Heart right ventricle (tissue), 16 donors: ENCODE results near the gene PPIL1. TPM values are rescaled to one million over a fixed set of nuclear protein-coding genes. Genes with fewer than 3 reads are reported as not detected.

Experiments used
- ATAC-seq, 8 donors: fragments of 200-7000 bp; cut with Tn5 transposase; one replicate each; pipeline ENCODE4 v1.9.1; 2020; ENCODE audit warnings: mild to moderate bottlenecking in 8 of 8, moderate library complexity in 8 of 8, moderate number of reproducible peaks in 1 of 8
- DNase-seq, 2 donors: peaks; one replicate each; pipeline ENCODE4 v3.0.0-alpha.2; 2020
- H3K27ac ChIP-seq, 10 donors: fragments of 200-600 bp; sonication (generic) in 2 of 10; one replicate each; pipeline versions ENCODE4 v1.5.0 to v1.8.0; 2020 to 2022; ENCODE audit warnings: mild to moderate bottlenecking in 3 of 10
- H3K27me3 ChIP-seq, 7 donors: fragments of 200-600 bp; one replicate each; pipeline ENCODE4 v1.8.0; 2021 to 2022; ENCODE audit warnings: mild to moderate bottlenecking in 2 of 7
- H3K36me3 ChIP-seq, 9 donors: fragments of 200-600 bp; sonication (generic) in 1 of 9; one replicate each; pipeline versions ENCODE4 v1.5.0 to v1.8.0; 2020 to 2022; ENCODE audit warnings: mild to moderate bottlenecking in 2 of 9
- H3K4me1 ChIP-seq, 9 donors: fragments of 200-600 bp; sonication (generic) in 1 of 9; one replicate each; pipeline versions ENCODE4 v1.5.0 to v1.8.0; 2020 to 2022; ENCODE audit warnings: mild to moderate bottlenecking in 4 of 9
- H3K4me3 ChIP-seq, 10 donors: fragments of 200-600 bp; sonication (generic) in 2 of 10; one replicate each; pipeline versions ENCODE4 v1.5.0 to v1.8.0; 2020 to 2022; ENCODE audit warnings: mild to moderate bottlenecking in 7 of 10, moderate library complexity in 2 of 10
- H3K9me3 ChIP-seq, 11 donors: fragments of 200-600 bp in 10 of 11; sonication (generic) in 2 of 11; one replicate each; pipeline versions ENCODE4 v1.5.0 to v1.8.0; 2013 to 2022; ENCODE audit warnings: mild to moderate bottlenecking in 2 of 11, control low read depth in 1 of 11, moderate library complexity in 1 of 11
- WGBS, 2 donors: extraction: QIAGEN DNeasy Blood & Tissue Kit; methylation state at CpG; one replicate each; pipeline ENCODE4 v1.1.7; 2013; ENCODE audit warnings: inconsistent platforms in 1 of 2; 5-methylcytosine and 5-hydroxymethylcytosine counted together
- intact Hi-C, 10 donors: fragments of 100-400 bp; cut with DNase I; formaldehyde crosslinking; loops; one replicate each; pipeline versions ENCODE4 v1.11.1 to v1.14.2; 2022
- polyA plus RNA-seq, 2 donors: library from polyadenylated mRNA; stranded (reverse); fragments of 200-250 nt; gene quantifications; one replicate each; pipeline ENCODE4 v1.2.3, GENCODE V29; 2013
- total RNA-seq, 10 donors: library from RNA; stranded (reverse); fragmentation: NEBNext Ultra II Directional in 3 of 10; extraction: Animal tissue kit (Norgen Biotek cat#: 25700) in 3 of 10; gene quantifications; one replicate each; pipeline versions ENCODE4 v1.2.1 to v1.2.4, GENCODE V29; 2021 to 2023
- TF ChIP-seq, protein P1 (sequence below), 9 donors: fragments of 200-600 bp; sonication (generic) in 2 of 9; IDR thresholded peaks; one replicate each; pipeline versions ENCODE4 v1.5.0 to v1.8.0; 2021 to 2022; ENCODE audit warnings: antibody characterized with exemption in 9 of 9, mild to moderate bottlenecking in 5 of 9, moderate library complexity in 1 of 9
- donor health status: Arrhythmogenic right ventricular cardiomyopathy.
- donor health status: ischemic (EF 13 %, LVEDD 7.1; RV severe dilation, severe dysfunction).
- donor health status: healthy with polysubstance abuse.
- donor health status: DM: no; HTN: yes; CAD: no.
- donor health status: DM: no; HTN: no; CAD: no.
- donor health status: ischemic (EF 25% LVEDD 6.9; RV normal size, moderate dysfunction).
- donor health status: ischemic (EF 25% LVEDD 5.7; RV mildly dilated, moderate dysfunction).
- donor health status: healthy.
- donor health status: DM: yes; HTN: yes; CAD: no.
- donor health status: Ischemic cardiomyopathy.
- donor health status: ischemic (EF 35%, LVEDD 5.7; RV mildly dilated, moderate dysfunction).
- donor health status: nonischemic (EF 11% LVEDD 7.7; RV severe dilation, severe dysfunction).
- donor health status: DM: yes; HTN: yes; CAD: no.
- donor health status: PGD.
- donor health status: ischemic (EF 29% LVEDD 5.4; RV normal size, mild dysfunction).
- donor health status: nonischemic (EF 23%, LVEDD 6.1; RV moderate dilation, normal function).

PPIL1 gene
- total and polyA plus RNA-seq, 12 donors: 21.1 to 106 (median 48.4) TPM

DNA sequence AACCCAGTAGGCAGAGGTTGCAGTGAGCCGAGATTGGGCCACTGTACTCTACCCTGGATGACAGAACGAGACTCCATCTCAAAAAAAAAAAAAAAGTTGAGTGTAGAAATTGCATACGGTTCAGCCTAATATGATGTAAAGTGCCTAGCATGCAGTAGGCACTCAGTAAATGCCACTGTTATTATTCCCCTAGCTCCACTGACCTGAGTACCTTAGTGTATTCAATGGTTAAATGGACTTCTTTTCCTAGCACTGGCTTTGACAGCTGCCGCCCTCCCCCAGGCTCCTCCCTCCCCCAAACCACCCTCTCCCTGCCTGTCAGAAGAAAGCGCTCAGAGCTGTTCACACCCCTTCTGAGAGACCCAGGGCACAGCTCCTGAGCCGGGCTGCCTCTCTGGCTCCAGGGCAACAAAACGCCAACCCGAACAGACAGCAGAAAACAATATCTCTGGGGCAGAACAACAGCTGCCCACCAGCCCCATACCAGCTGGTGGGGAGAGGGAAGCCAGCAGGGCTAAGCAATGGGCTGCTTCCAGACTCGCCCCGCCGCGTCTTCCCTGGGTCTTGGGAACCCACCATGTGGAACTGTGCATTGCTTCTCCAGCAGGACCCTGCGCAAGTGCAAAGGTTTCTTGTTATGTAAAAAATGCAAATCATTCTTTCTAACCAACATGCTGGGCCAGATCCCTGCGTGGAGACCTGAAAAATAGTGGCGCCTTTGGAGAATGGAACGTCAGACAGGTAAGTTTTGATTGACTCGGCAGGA is 39.8 kb downstream of the PPIL1 start:
- intact Hi-C loops: no loop called here

DNA sequence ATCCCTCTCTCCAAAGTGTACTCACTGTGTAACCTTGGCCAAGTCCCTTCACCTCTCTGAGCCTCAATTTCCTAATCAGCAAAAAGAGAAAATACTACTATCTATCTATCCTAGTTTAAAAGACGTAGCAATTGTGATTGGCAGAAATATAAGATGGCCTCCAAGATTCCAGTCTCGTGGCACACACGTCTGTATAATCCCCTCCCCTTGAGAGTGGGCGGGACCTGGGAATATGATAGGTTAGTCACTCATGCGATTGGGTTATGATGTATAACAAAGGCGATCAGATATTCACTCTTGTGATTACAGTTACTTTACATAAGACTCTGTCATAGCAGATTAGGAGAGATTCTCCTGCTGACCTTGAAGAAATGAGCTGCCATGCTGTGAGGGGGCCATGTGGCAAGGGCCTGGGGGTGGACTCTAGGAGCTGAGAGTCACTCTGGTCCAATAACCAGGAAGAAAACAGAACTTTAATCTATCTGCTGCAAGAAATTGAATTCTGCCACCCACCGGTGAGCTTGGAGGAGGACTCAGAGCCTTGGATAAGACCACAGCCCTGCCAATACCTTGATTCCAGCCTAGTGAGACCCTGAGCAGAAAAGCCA is 41.3 kb downstream of the PPIL1 start:
- intact Hi-C loops: no loop called here
- Histone ChIP-seq H3K36me3 (no peaks in the 10 kb centered on the region), H3K9me3 (no peaks in the 10 kb centered on the region), H3K4me3 (no peak overlapping the region), H3K27ac (no peak overlapping the region), H3K4me1 (peaks cover 0 to 47% (median 27%) of the 10 kb centered on the region in 9 donors), H3K27me3 (peaks cover 0 to 7% (median 0%) of the 10 kb centered on the region in 7 donors)
- ATAC-seq: no peak
- WGBS, 2 donors: 90 to 91% methylated on average over 7 of the region's 7 CpGs
- no peak for DNase-seq
- TF ChIP-seq, protein P1, sequence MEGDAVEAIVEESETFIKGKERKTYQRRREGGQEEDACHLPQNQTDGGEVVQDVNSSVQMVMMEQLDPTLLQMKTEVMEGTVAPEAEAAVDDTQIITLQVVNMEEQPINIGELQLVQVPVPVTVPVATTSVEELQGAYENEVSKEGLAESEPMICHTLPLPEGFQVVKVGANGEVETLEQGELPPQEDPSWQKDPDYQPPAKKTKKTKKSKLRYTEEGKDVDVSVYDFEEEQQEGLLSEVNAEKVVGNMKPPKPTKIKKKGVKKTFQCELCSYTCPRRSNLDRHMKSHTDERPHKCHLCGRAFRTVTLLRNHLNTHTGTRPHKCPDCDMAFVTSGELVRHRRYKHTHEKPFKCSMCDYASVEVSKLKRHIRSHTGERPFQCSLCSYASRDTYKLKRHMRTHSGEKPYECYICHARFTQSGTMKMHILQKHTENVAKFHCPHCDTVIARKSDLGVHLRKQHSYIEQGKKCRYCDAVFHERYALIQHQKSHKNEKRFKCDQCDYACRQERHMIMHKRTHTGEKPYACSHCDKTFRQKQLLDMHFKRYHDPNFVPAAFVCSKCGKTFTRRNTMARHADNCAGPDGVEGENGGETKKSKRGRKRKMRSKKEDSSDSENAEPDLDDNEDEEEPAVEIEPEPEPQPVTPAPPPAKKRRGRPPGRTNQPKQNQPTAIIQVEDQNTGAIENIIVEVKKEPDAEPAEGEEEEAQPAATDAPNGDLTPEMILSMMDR (IDR thresholded peaks at IDR 0.05): no peak

More for the DNA sequence above, 39.8 kb downstream of the PPIL1 start:
- peak overlapping the region in 3 of 10 donors; percentile 14 to 34 (median 19) for H3K4me3 ChIP-seq
- H3K4me1 ChIP-seq: peaks cover 0 to 43% (median 16%) of the 10 kb centered on the region in 9 donors
- H3K36me3 ChIP-seq: no peaks in the 10 kb centered on the region
- ATAC-seq: peak in 6 of 8 donors; percentile 12 to 45 (median 26)
- 45 to 52% methylated on average over 17 of the region's 17 CpGs for WGBS, 2 donors
- no peak for DNase-seq
- peak overlapping the region in 6 of 10 donors; percentile 4 to 62 (median 32) for H3K27ac ChIP-seq
- H3K27me3 ChIP-seq: peaks cover 0 to 20% (median 0%) of the 10 kb centered on the region in 7 donors
- no peaks in the 10 kb centered on the region for H3K9me3 ChIP-seq
- TF ChIP-seq, protein P1 (IDR thresholded peaks at IDR 0.05): no peak

DNA sequence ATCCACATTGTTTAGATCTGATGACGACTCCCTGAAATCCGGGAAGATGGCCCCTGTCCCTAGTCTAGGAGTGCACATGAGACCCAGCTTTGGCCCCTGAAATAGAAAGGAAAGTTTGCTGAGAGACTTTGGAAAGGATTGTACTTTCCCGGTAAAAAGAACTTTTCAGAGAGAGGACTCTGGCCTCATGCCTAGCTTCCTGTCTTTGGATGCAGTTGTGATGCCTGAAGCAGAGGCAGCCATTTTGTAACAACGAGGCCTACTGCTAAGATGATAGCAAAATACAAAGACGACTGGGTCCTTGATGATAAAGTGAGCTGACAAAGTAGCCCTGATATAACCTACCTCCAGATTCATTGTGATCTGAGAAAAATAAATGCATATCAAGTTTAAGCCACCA is 42.3 kb downstream of the PPIL1 start:
- 88 to 91% methylated on average over 5 of the region's 5 CpGs for WGBS, 2 donors
- TF ChIP-seq, protein P1 (IDR thresholded peaks at IDR 0.05): no peak
- H3K9me3 ChIP-seq: no peaks in the 10 kb centered on the region
- ATAC-seq: no peak
- no peak for DNase-seq
- peaks cover 4 to 57% (median 36%) of the 10 kb centered on the region in 9 donors for H3K4me1 ChIP-seq
- no peaks in the 10 kb centered on the region for H3K36me3 ChIP-seq
- H3K27me3 ChIP-seq: no peaks in the 10 kb centered on the region
- H3K4me3 ChIP-seq: no peak overlapping the region
- peak overlapping the region in 2 of 10 donors; percentile 2 to 15 for H3K27ac ChIP-seq
- intact Hi-C loops: no loop called here

DNA sequence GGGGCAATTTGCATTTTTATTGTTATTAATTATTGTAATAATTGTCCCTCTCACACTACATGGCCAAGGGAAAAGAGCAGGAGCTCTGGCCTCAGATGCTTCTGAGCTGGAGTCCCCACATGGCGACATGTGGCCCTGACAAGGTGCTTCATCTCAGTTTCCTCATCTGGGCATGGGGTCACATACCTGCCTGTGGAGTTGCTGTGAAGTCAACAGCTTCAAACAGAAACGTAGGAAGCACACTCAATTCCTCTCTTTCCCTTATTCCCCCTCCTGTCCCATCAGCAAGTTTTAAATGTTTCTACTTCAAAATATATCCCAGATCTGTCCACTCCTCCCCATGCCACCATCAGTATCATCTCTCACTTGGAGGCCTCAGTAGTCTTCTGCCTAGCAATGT is 44.0 kb downstream of the PPIL1 start:
- Histone ChIP-seq H3K27me3 (no peaks in the 10 kb centered on the region), H3K27ac (peak overlapping the region in 6 of 10 donors; percentile 6 to 79 (median 68)), H3K4me3 (no peak overlapping the region), H3K9me3 (no peaks in the 10 kb centered on the region), H3K36me3 (no peaks in the 10 kb centered on the region), H3K4me1 (peaks cover 10 to 74% (median 54%) of the 10 kb centered on the region in 9 donors)
- TF ChIP-seq, protein P1 (IDR thresholded peaks at IDR 0.05): no peak
- 53 to 56% methylated on average over 2 of the region's 2 CpGs for WGBS, 2 donors
- intact Hi-C loops: no loop called here
- ATAC-seq: no peak
- DNase-seq: no peak
